Measurements from ENCODE around the gene GPN2.

GPN2 gene

DNA sequence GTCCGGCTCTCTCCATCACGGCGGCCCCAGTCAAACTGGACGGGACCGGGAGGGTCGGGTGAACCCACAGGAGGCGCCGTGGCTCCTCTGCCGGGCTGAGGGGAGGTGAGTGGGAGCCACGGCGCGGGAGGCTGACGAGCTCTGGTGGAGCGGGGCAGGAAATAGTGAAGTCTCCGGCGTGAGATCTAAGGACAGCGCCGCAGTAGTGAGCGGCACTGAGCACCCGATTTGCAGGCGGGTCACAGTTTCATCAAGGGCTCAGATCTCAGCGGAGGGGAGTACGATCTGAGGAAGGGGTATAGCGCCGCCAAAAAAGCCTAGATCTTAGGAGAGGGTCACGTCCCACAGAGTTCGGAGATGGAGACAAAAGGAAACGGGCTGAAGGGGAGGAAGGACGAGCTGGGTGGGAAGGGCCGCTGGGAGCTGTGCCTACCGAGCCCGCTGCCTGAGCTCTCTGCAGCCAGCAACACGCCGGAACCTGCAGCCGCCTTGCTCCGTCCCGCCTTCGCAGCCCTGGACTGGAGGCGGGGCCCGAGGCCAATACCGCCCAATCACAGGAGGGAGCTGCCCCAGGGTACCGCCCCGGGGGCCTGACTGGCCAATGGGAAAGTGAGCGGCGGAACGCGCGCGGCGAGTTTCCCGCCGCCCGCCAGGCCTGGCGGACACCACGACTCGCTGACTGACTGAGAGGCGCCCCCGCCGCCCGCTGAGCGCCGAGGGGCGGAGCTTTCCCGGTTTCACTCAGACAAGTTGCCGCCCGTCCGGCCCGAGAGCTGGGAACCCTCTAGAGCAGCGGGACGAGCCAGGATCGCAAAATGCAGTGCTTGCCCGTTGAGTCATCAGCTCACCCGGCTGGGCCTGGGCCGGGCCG lies 25.2 kb downstream of the GPN2 start:
- TF ChIP-seq, protein P1, sequence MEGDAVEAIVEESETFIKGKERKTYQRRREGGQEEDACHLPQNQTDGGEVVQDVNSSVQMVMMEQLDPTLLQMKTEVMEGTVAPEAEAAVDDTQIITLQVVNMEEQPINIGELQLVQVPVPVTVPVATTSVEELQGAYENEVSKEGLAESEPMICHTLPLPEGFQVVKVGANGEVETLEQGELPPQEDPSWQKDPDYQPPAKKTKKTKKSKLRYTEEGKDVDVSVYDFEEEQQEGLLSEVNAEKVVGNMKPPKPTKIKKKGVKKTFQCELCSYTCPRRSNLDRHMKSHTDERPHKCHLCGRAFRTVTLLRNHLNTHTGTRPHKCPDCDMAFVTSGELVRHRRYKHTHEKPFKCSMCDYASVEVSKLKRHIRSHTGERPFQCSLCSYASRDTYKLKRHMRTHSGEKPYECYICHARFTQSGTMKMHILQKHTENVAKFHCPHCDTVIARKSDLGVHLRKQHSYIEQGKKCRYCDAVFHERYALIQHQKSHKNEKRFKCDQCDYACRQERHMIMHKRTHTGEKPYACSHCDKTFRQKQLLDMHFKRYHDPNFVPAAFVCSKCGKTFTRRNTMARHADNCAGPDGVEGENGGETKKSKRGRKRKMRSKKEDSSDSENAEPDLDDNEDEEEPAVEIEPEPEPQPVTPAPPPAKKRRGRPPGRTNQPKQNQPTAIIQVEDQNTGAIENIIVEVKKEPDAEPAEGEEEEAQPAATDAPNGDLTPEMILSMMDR (IDR thresholded peaks at IDR 0.05; ENCODE audit: extremely low read depth, insufficient read depth, missing control alignments): peak; percentile 5
- DNase-seq (ENCODE audit: low spot score): peak; percentile 96
- in situ Hi-C loops (cut with MboI; ENCODE audit: low pct_unique_long_range_greater_than_20kb, low sequenced_read_pairs, unreplicated experiment): no loop called here

DNA sequence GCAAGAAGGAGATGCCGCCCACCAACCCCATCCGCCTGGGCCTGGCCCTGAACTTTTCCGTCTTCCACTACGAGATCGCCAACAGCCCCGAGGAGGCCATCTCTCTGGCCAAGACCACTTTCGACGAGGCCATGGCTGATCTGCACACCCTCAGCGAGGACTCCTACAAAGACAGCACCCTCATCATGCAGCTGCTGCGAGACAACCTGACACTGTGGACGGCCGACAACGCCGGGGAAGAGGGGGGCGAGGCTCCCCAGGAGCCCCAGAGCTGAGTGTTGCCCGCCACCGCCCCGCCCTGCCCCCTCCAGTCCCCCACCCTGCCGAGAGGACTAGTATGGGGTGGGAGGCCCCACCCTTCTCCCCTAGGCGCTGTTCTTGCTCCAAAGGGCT lies 26.4 kb downstream of the GPN2 start:
- in situ Hi-C loops (cut with MboI; ENCODE audit: low pct_unique_long_range_greater_than_20kb, low sequenced_read_pairs, unreplicated experiment): no loop called here
- TF ChIP-seq, protein P1 (IDR thresholded peaks at IDR 0.05; ENCODE audit: extremely low read depth, insufficient read depth, missing control alignments): no peak

DNA sequence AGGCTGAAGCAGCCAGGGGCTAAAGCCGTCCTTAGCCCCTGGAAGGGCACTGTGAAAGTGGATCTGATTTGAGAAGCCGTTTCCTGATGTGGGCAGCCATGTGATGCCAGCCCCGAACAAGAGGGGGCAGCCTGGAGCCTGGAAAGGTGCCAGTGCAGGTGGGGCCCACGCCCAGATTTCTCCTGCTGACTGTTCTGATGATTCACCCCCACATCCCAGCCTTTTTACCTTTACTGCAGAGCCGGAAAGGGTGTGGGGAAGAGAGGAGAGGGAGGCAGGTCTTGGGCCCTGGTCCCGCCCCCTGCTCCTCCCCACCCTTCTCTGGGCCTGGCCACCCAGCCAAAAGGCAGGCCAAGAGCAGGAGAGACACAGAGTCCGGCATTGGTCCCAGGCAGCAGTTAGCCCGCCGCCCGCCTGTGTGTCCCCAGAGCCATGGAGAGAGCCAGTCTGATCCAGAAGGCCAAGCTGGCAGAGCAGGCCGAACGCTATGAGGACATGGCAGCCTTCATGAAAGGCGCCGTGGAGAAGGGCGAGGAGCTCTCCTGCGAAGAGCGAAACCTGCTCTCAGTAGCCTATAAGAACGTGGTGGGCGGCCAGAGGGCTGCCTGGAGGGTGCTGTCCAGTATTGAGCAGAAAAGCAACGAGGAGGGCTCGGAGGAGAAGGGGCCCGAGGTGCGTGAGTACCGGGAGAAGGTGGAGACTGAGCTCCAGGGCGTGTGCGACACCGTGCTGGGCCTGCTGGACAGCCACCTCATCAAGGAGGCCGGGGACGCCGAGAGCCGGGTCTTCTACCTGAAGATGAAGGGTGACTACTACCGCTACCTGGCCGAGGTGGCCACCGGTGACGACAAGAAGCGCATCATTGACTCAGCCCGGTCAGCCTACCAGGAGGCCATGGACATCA lies 27.1 kb downstream of the GPN2 start, which contains the start of gene SFN:
Gene SFN, plus strand, starts transcription at position 369 of the 904 bp plus-strand sequence. Its CDS starts 64 bp downstream, at position 433.
- in situ Hi-C loops (cut with MboI; ENCODE audit: low pct_unique_long_range_greater_than_20kb, low sequenced_read_pairs, unreplicated experiment): no loop called here
- TF ChIP-seq, protein P1 (IDR thresholded peaks at IDR 0.05; ENCODE audit: extremely low read depth, insufficient read depth, missing control alignments): peak; percentile 65
- DNase-seq (ENCODE audit: low spot score): peak; percentile 44

More for the DNA sequence above, 26.4 kb downstream of the GPN2 start:
- no peak for DNase-seq (ENCODE audit: low spot score)

DNA sequence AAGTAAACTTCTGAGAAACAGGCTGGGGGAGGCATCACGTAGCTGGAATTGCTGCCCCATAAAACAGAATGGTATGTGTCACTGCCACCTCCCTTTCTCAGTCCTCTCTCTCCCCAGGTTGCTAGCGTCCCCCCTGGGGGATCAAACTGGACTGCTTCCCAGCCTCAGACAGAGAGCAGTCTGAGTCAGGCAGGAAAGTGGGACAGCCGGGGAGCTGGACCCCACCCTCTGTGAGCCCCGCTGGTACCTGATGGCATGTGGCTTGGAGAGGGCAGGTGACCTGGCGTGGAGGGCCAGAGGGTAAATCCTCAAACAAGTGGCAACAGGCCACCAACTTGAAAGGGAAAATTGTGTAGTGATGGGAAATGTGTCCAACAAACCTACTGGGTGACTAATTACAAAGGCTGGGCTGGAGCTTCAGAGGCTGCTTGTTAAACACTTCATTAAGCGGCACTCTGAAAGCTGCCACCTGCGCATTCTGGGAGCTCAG lies 28.1 kb downstream of the GPN2 start:
- no peak for DNase-seq (ENCODE audit: low spot score)
- in situ Hi-C loops (cut with MboI; ENCODE audit: low pct_unique_long_range_greater_than_20kb, low sequenced_read_pairs, unreplicated experiment): no loop called here
- TF ChIP-seq, protein P1 (IDR thresholded peaks at IDR 0.05; ENCODE audit: extremely low read depth, insufficient read depth, missing control alignments): no peak

DNA sequence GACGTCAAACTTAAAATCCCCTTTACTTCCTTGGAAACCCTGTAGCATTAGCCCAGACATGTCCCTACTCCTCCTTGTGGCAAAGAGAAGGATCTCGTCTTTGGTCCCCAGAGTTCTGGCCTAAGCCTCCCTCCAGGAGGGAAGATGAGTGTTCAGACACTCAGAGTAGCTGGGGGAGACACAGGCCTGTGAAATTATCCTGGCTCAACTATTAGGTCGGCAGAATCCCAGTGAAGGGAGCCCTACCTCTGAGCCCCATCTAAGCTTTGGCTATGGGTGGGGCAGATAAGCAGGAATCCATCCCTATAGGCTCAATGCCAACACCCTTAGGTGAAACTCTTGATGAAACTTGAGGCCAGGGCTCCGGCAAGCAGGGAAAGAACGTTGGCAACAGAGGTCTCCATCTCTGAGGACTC lies 28.8 kb downstream of the GPN2 start:
- no peak for DNase-seq (ENCODE audit: low spot score)
- TF ChIP-seq, protein P1 (IDR thresholded peaks at IDR 0.05; ENCODE audit: extremely low read depth, insufficient read depth, missing control alignments): no peak
- in situ Hi-C loops (cut with MboI; ENCODE audit: low pct_unique_long_range_greater_than_20kb, low sequenced_read_pairs, unreplicated experiment): no loop called here
